HepG2 (cell line): ENCODE measurements around the gene TNFRSF6B. TPM values are rescaled to one million over a fixed set of nuclear protein-coding genes. Genes with fewer than 3 reads are reported as not detected.

ENCODE experiments used
- ATF1 ChIP-seq: IDR thresholded peaks from 2 replicates; pipeline ENCODE4 v1.6.1; 2016; ENCODE audit warnings: mild to moderate bottlenecking, control low read depth
- ELF1 ChIP-seq: sonication (generic); formaldehyde crosslinking; IDR thresholded peaks from 2 replicates; pipeline ENCODE4 v1.4.0; 2020; ENCODE audit warnings: missing genetic modification reagents
- NR3C1 ChIP-seq: sonication (generic); formaldehyde crosslinking; IDR thresholded peaks from 2 replicates; pipeline ENCODE4 v1.4.0; 2020; ENCODE audit warnings: missing genetic modification reagents
- PHF20 ChIP-seq: sonication (generic); formaldehyde crosslinking; IDR thresholded peaks from 2 replicates; pipeline ENCODE4 v1.5.0; 2020; ENCODE audit warnings: mild to moderate bottlenecking, missing genetic modification reagents
- SIN3B ChIP-seq: fragments of 150-350 bp; IDR thresholded peaks from 2 replicates; pipeline ENCODE4 v1.6.1; 2014; ENCODE audit warnings: low read length
- SMC3 ChIP-seq: IDR thresholded peaks from 2 replicates; pipeline ENCODE4 v1.6.1; 2011; ENCODE audit warnings: low read length, improper control_type of control experiment
- ZC3H13 ChIP-seq: sonication (generic); formaldehyde crosslinking; IDR thresholded peaks from 2 replicates; pipeline ENCODE4 v1.8.1; 2023; ENCODE audit warnings: mild to moderate bottlenecking, missing genetic modification reagents, moderate library complexity
- ZMYM2 ChIP-seq: sonication (generic); formaldehyde crosslinking; IDR thresholded peaks from 2 replicates; pipeline ENCODE4 v1.8.0; 2022; ENCODE audit warnings: mild to moderate bottlenecking, missing genetic modification reagents
- ZNF407 ChIP-seq: sonication (generic); formaldehyde crosslinking; IDR thresholded peaks from one replicate; pipeline ENCODE4 v1.5.1; 2020; ENCODE audit warnings: mild to moderate bottlenecking, missing genetic modification reagents; ENCODE audit errors: not compliant biosample characterization
- ZNF598 ChIP-seq: sonication (generic); formaldehyde crosslinking; IDR thresholded peaks from 2 replicates; pipeline ENCODE4 v1.5.1; 2020; ENCODE audit warnings: mild to moderate bottlenecking, missing genetic modification reagents, borderline replicate concordance
- ZNF670 ChIP-seq: sonication (generic); formaldehyde crosslinking; IDR thresholded peaks from 2 replicates; pipeline ENCODE4 v1.8.0; 2022; ENCODE audit warnings: mild to moderate bottlenecking, missing genetic modification reagents, borderline replicate concordance
- ZNF720 ChIP-seq: sonication (generic); formaldehyde crosslinking; IDR thresholded peaks from 2 replicates; pipeline ENCODE4 v1.4.0; 2020; ENCODE audit warnings: missing genetic modification reagents
- ZNF749 ChIP-seq: sonication (generic); formaldehyde crosslinking; IDR thresholded peaks from 2 replicates; pipeline ENCODE4 v1.8.0; 2022; ENCODE audit warnings: mild to moderate bottlenecking, missing genetic modification reagents, moderate library complexity, borderline replicate concordance
- polyA plus RNA-seq, 8 experiments: library from polyadenylated mRNA; depleted of rRNA in 3 of 8; stranded (reverse) in 7 of 8; unstranded in 1 of 8; fragments of >200 nt; fragmentation: Illumina TruSeq in 4 of 8; extraction: Trizol in 4 of 8; gene quantifications; 2 replicates each; pipeline versions ENCODE4 v1.2.1 to v1.2.3, GENCODE V29; 2011 to 2016; ENCODE audit warnings: low read depth in 4 of 8, missing spikeins in 1 of 8, mixed read lengths in 1 of 8; ENCODE audit not compliant: insufficient read depth in 1 of 8
- total RNA-seq, 5 experiments: library from RNA; depleted of rRNA; stranded (reverse); fragments of >200 nt; fragmentation: Illumina TruSeq; extraction: Trizol; gene quantifications; 2 replicates each; pipeline ENCODE4 v1.2.3, GENCODE V29; 2016; ENCODE audit warnings: low read depth in 1 of 5
- TF ChIP-seq, protein P1 (sequence below): sonication (generic); formaldehyde crosslinking; IDR thresholded peaks from 2 replicates; pipeline ENCODE4 v1.9.0; 2021; ENCODE audit warnings: missing genetic modification reagents, borderline replicate concordance
- TF ChIP-seq, protein P2 (sequence below): IDR thresholded peaks from 2 replicates; pipeline ENCODE4 v1.6.1; 2016; ENCODE audit warnings: control low read depth

TNFRSF6B gene
- total and polyA plus RNA-seq, 2 of the 13 experiments (the other 11 are each of a cell fraction or from before 2014, with no cell fraction given), result 0.24 TPM; not detected in 1

- TF ChIP-seq ZNF720, result no peak
- TF ChIP-seq ELF1 (CRISPR knock-in tag), result no peak
- no peak for TF ChIP-seq ATF1 (CRISPR knock-in tag)
- no peak for TF ChIP-seq ZNF598
- TF ChIP-seq ZNF670 (CRISPR knock-in tag), result no peak
- TF ChIP-seq ZMYM2 (CRISPR knock-in tag), result no peak
- no peak for TF ChIP-seq SIN3B
- TF ChIP-seq, protein P1, sequence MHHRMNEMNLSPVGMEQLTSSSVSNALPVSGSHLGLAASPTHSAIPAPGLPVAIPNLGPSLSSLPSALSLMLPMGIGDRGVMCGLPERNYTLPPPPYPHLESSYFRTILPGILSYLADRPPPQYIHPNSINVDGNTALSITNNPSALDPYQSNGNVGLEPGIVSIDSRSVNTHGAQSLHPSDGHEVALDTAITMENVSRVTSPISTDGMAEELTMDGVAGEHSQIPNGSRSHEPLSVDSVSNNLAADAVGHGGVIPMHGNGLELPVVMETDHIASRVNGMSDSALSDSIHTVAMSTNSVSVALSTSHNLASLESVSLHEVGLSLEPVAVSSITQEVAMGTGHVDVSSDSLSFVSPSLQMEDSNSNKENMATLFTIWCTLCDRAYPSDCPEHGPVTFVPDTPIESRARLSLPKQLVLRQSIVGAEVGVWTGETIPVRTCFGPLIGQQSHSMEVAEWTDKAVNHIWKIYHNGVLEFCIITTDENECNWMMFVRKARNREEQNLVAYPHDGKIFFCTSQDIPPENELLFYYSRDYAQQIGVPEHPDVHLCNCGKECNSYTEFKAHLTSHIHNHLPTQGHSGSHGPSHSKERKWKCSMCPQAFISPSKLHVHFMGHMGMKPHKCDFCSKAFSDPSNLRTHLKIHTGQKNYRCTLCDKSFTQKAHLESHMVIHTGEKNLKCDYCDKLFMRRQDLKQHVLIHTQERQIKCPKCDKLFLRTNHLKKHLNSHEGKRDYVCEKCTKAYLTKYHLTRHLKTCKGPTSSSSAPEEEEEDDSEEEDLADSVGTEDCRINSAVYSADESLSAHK (CRISPR knock-in tag), result no peak
- TF ChIP-seq, protein P2, sequence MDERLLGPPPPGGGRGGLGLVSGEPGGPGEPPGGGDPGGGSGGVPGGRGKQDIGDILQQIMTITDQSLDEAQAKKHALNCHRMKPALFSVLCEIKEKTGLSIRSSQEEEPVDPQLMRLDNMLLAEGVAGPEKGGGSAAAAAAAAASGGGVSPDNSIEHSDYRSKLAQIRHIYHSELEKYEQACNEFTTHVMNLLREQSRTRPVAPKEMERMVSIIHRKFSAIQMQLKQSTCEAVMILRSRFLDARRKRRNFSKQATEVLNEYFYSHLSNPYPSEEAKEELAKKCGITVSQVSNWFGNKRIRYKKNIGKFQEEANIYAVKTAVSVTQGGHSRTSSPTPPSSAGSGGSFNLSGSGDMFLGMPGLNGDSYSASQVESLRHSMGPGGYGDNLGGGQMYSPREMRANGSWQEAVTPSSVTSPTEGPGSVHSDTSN (CRISPR knock-in tag), result no peak
- TF ChIP-seq SMC3, result no peak
- no peak for TF ChIP-seq PHF20 (CRISPR knock-in tag)
- no peak for TF ChIP-seq NR3C1
- TF ChIP-seq ZNF749 (CRISPR knock-in tag), result 0 out of 2 replicates have a peak, but pooled peaks have one; percentile 36
- TF ChIP-seq ZNF407, result no peak
- TF ChIP-seq ZC3H13 (CRISPR knock-in tag), result peak; percentile 69; the same call in 1 of the 2 replicates
Measured at GRCh38 chr20:63735859-63736718, 39.6 kb downstream of the TNFRSF6B start, which contains the start of gene LIME1 (continued).
